Transverse colon (tissue), 4 donors: ENCODE results near the gene HPS3. TPM values are rescaled to one million over a fixed set of nuclear protein-coding genes. Genes with fewer than 3 reads are reported as not detected.

Experiments used
- DNase-seq: peaks from one replicate; pipeline ENCODE4 v3.0.0-alpha.2; 2019
- H3K27ac ChIP-seq, 4 donors: fragments of 200-600 bp; sonication (generic); 2 replicates each; pipeline ENCODE4 v1.5.1; 2016 to 2018; ENCODE audit warnings: inconsistent platforms in 4 of 4
- H3K27me3 ChIP-seq: fragments of 200-600 bp; sonication (generic); 2 replicates; pipeline ENCODE4 v1.5.1; 2017; ENCODE audit warnings: inconsistent platforms
- H3K36me3 ChIP-seq, 4 donors: fragments of 200-600 bp; sonication (generic); 2 replicates each; pipeline ENCODE4 v1.5.1; 2017 to 2019; ENCODE audit warnings: inconsistent platforms in 4 of 4
- H3K4me1 ChIP-seq, 4 donors: fragments of 200-600 bp; sonication (generic); 2 replicates each; pipeline ENCODE4 v1.5.1; 2017 to 2020; ENCODE audit warnings: inconsistent platforms in 4 of 4
- H3K4me3 ChIP-seq, 4 donors: fragments of 200-600 bp; sonication (generic); 1 replicate in 1 of 4; 2 replicates in 3 of 4; pipeline versions ENCODE4 v1.5.1 to v1.6.1; 2017 to 2019; ENCODE audit warnings: inconsistent platforms in 4 of 4
- H3K9me3 ChIP-seq, 2 donors: fragments of 200-600 bp; sonication (generic); 2 replicates each; pipeline ENCODE4 v1.5.1; 2017 to 2019; ENCODE audit warnings: inconsistent platforms in 2 of 2
- EP300 ChIP-seq: sonication (generic); formaldehyde crosslinking; IDR thresholded peaks from one replicate; pipeline ENCODE4 v1.6.1; 2017; ENCODE audit warnings: antibody characterized with exemption, low read depth
- POLR2A ChIP-seq: fragments of 450-650 bp; IDR thresholded peaks from one replicate; pipeline ENCODE4 v1.6.1; 2016; ENCODE audit warnings: antibody characterized with exemption, mild to moderate bottlenecking, moderate library complexity
- POLR2AphosphoS5 ChIP-seq, 3 donors: sonication (generic); formaldehyde crosslinking; IDR thresholded peaks; one replicate each; pipeline ENCODE4 v1.6.1; 2016; ENCODE audit warnings: antibody characterized with exemption in 3 of 3
- WGBS, 2 donors: methylation state at CpG; one replicate each; pipeline ENCODE4 v1.1.5; 2018; ENCODE audit warnings: low coverage in 1 of 2; 5-methylcytosine and 5-hydroxymethylcytosine counted together
- in situ Hi-C, 4 donors: fragments of 200-750 bp; cut with MboI; loops; one replicate each; pipeline versions ENCODE4 v1.15.0 to v1.15.1; 2017; ENCODE audit warnings: low sequenced_read_pairs in 3 of 4, low pct_ligation_motif_present in 1 of 4, low pct_unique_long_range_greater_than_20kb in 1 of 4
- intact Hi-C: fragments of 100-400 bp; cut with DNase I; formaldehyde crosslinking; loops from one replicate; pipeline ENCODE4 v1.15.1; 2023; ENCODE audit warnings: low total_unique reads
- total RNA-seq, 4 donors: library from RNA; depleted of rRNA; stranded (reverse); fragments of >200 nt; gene quantifications; one replicate each; pipeline ENCODE4 v1.1.0, GENCODE V29; 2016
- TF ChIP-seq, protein P1 (sequence below), 5 experiments: fragments of 200-600 bp in 3 of 5; fragments of 450-650 bp in 2 of 5; sonication (generic) in 3 of 5; IDR thresholded peaks; 1 replicate in 2 of 5; 2 replicates in 3 of 5; pipeline ENCODE4 v1.5.1; 2016 to 2017; ENCODE audit warnings: antibody characterized with exemption in 5 of 5, inconsistent platforms in 3 of 5, mild to moderate bottlenecking in 2 of 5, moderate library complexity in 1 of 5

HPS3 gene
- total RNA-seq, 4 donors from 2014 or later: 10.0 to 20.2 (median 17.9) TPM

GRCh38 chr3:149118724-149119123, 10.7 kb upstream of the HPS3 start:
- H3K9me3 ChIP-seq: no peaks in the 10 kb centered on the region
- no peaks in the 10 kb centered on the region for H3K36me3 ChIP-seq
- no peak for TF ChIP-seq POLR2A
- no peak for TF ChIP-seq POLR2AphosphoS5 (IDR thresholded peaks at IDR 0.05)
- TF ChIP-seq, protein P1, sequence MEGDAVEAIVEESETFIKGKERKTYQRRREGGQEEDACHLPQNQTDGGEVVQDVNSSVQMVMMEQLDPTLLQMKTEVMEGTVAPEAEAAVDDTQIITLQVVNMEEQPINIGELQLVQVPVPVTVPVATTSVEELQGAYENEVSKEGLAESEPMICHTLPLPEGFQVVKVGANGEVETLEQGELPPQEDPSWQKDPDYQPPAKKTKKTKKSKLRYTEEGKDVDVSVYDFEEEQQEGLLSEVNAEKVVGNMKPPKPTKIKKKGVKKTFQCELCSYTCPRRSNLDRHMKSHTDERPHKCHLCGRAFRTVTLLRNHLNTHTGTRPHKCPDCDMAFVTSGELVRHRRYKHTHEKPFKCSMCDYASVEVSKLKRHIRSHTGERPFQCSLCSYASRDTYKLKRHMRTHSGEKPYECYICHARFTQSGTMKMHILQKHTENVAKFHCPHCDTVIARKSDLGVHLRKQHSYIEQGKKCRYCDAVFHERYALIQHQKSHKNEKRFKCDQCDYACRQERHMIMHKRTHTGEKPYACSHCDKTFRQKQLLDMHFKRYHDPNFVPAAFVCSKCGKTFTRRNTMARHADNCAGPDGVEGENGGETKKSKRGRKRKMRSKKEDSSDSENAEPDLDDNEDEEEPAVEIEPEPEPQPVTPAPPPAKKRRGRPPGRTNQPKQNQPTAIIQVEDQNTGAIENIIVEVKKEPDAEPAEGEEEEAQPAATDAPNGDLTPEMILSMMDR (IDR thresholded peaks at IDR 0.05): no peak
- TF ChIP-seq EP300: no peak
- no peak overlapping the region for H3K27ac ChIP-seq
- no peaks in the 10 kb centered on the region for H3K27me3 ChIP-seq
- H3K4me3 ChIP-seq: no peak overlapping the region
- in situ Hi-C loops: loop anchor here (5.0 to 25.0 kb wide), 4 partner anchors 154 to 369 kb away; no protein-coding TSS in a partner anchor
- WGBS, 2 donors: 85% methylated on average over 9 of the region's 9 CpGs; no CpG with 5 or more reads in 1 of the 2 donors
- intact Hi-C loops: no loop called here
- DNase-seq: no peak
- peaks cover 0 to 3% (median 0%) of the 10 kb centered on the region in 4 donors for H3K4me1 ChIP-seq

DNA sequence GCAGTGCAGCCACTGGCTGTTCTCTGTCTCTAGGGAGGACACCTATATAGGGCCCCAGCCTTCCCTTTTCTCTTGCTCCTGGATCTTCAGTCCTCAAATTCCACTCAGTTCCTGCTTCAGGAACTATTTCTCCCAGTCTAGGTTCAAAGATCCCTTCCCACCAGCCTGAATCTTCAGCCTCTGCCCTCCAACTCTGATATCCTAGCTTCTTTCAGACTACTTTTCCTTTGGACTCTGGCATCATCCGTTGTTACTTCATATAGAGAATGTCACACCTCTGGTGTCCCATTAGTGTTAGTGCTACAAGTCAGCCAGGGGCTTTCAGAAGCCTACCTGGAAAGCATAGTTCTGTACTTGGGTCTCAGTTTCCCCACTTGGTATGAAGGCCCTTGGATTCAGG, 10.0 kb upstream of the HPS3 start:
- Histone ChIP-seq H3K36me3 (no peaks in the 10 kb centered on the region), H3K9me3 (no peaks in the 10 kb centered on the region), H3K27ac (no peak overlapping the region), H3K4me1 (peaks cover 0 to 3% (median 0%) of the 10 kb centered on the region in 4 donors), H3K27me3 (no peaks in the 10 kb centered on the region), H3K4me3 (no peak overlapping the region)
- DNase-seq: no peak
- intact Hi-C loops: no loop called here
- WGBS, 2 donors: 78% methylated on average over 1 of the region's 1 CpG; no CpG with 5 or more reads in 1 of the 2 donors
- in situ Hi-C loops: loop anchor here (5.0 to 25.0 kb wide), 4 partner anchors 153 to 368 kb away; no protein-coding TSS in a partner anchor
- TF ChIP-seq, protein P1 (IDR thresholded peaks at IDR 0.05): no peak
- no peak for TF ChIP-seq POLR2A
- no peak for TF ChIP-seq EP300
- TF ChIP-seq POLR2AphosphoS5 (IDR thresholded peaks at IDR 0.05): no peak

- Histone ChIP-seq H3K9me3 (no peaks in the 10 kb centered on the region), H3K27ac (no peak overlapping the region), H3K4me3 (no peak overlapping the region), H3K4me1 (peaks cover 0 to 3% (median 0%) of the 10 kb centered on the region in 4 donors), H3K27me3 (no peaks in the 10 kb centered on the region), H3K36me3 (no peaks in the 10 kb centered on the region)
- in situ Hi-C loops: loop anchor here (5.0 to 25.0 kb wide), 4 partner anchors 154 to 367 kb away; no protein-coding TSS in a partner anchor
- no peak for TF ChIP-seq POLR2A
- no peak for TF ChIP-seq POLR2AphosphoS5 (IDR thresholded peaks at IDR 0.05)
- TF ChIP-seq, protein P1 (IDR thresholded peaks at IDR 0.05): peak; percentile 49 to 64 (median 57)
- TF ChIP-seq EP300: no peak
- no peak for DNase-seq
- intact Hi-C loops: loop anchor here (2.0 kb wide), 1 partner anchor 152 kb away; no protein-coding TSS in a partner anchor
- WGBS, 2 donors: 14 to 21% methylated on average over 7 of the region's 7 CpGs
Measured at GRCh38 chr3:149120051-149120972, 9.1 kb upstream of the HPS3 start.
